Esophagus muscularis mucosa (tissue), 4 donors: ENCODE results near the gene PRMT9.

Experiments used
- EP300 ChIP-seq: sonication (generic); formaldehyde crosslinking; IDR thresholded peaks from one replicate; pipeline ENCODE4 v1.6.1; 2017; ENCODE audit warnings: antibody characterized with exemption
- POLR2A ChIP-seq: fragments of 450-650 bp; IDR thresholded peaks from one replicate; pipeline ENCODE4 v1.6.1; 2017; ENCODE audit warnings: antibody characterized with exemption, moderate library complexity, mild to moderate bottlenecking, low read depth
- POLR2AphosphoS5 ChIP-seq, 2 donors: sonication (generic); formaldehyde crosslinking; IDR thresholded peaks; one replicate each; pipeline ENCODE4 v1.6.1; 2017; ENCODE audit warnings: antibody characterized with exemption in 2 of 2
- TF ChIP-seq, protein P1 (sequence below), 3 experiments: fragments of 200-600 bp in 2 of 3; fragments of 450-650 bp in 1 of 3; sonication (generic) in 2 of 3; IDR thresholded peaks; one replicate each; pipeline ENCODE4 v1.5.1; 2017 to 2019; ENCODE audit warnings: antibody characterized with exemption in 3 of 3, mild to moderate bottlenecking in 2 of 3, moderate library complexity in 1 of 3

- TF ChIP-seq EP300 (no peak), POLR2A (no peak), POLR2AphosphoS5 (IDR thresholded peaks at IDR 0.05) (no peak)
- TF ChIP-seq, protein P1, sequence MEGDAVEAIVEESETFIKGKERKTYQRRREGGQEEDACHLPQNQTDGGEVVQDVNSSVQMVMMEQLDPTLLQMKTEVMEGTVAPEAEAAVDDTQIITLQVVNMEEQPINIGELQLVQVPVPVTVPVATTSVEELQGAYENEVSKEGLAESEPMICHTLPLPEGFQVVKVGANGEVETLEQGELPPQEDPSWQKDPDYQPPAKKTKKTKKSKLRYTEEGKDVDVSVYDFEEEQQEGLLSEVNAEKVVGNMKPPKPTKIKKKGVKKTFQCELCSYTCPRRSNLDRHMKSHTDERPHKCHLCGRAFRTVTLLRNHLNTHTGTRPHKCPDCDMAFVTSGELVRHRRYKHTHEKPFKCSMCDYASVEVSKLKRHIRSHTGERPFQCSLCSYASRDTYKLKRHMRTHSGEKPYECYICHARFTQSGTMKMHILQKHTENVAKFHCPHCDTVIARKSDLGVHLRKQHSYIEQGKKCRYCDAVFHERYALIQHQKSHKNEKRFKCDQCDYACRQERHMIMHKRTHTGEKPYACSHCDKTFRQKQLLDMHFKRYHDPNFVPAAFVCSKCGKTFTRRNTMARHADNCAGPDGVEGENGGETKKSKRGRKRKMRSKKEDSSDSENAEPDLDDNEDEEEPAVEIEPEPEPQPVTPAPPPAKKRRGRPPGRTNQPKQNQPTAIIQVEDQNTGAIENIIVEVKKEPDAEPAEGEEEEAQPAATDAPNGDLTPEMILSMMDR (IDR thresholded peaks at IDR 0.05), result no peak
Measured at GRCh38 chr4:147594578-147594977, 89.4 kb downstream of the PRMT9 start.
